ENCODE results near the gene PBX4. TPM values are rescaled to one million over a fixed set of nuclear protein-coding genes. Genes with fewer than 3 reads are reported as not detected.
A peak's percentile ranks its signal among the peaks of the same experiment; 100 is the strongest.

PBX4 gene
- total and polyA plus RNA-seq, 2 of the 8 experiments (the other 6 are each of a cell fraction or from before 2014, with no cell fraction given), result 3.4 to 3.8 TPM

GRCh38 chr19:19627621-19628500 lies 9.4 kb upstream of the PBX4 start, which contains the start of gene LPAR2 (continued):
- TF ChIP-seq PHF8 (conservative IDR thresholded peaks at IDR 0.05; ENCODE audit: low read depth, low read length), result peak; percentile 71
- no peak for TF ChIP-seq RXRA (IDR thresholded peaks at IDR 0.05; ENCODE audit: insufficient read depth, low read depth, low read length)
- peak in 1 of 2 experiments; percentile 6; a peak in 1 of 4 replicates for TF ChIP-seq SIN3A (conservative IDR thresholded peaks at IDR 0.05 in 1 of 2, IDR thresholded peaks at IDR 0.05 in 1 of 2; ENCODE audit: low read depth in 1 of 2, low read length in 2 of 2)
- peak; percentile 11; the same call in 1 of the 2 replicates for TF ChIP-seq TAF1 (IDR thresholded peaks at IDR 0.05; ENCODE audit: low read depth, low read length)
- TF ChIP-seq GABPA (IDR thresholded peaks at IDR 0.05; ENCODE audit: borderline replicate concordance, insufficient read depth, low read length), result no peak
- TF ChIP-seq TBP (IDR thresholded peaks at IDR 0.05; ENCODE audit: low read depth, low read length), result no peak
- TF ChIP-seq SUZ12 (IDR thresholded peaks at IDR 0.05; ENCODE audit: low read length), result no peak
